HFFc6 (cell line): ENCODE results near the gene OSBP2. TPM values are rescaled to one million over a fixed set of nuclear protein-coding genes. Genes with fewer than 3 reads are reported as not detected.
A peak's percentile ranks its signal among the peaks of the same experiment; 100 is the strongest.
"Not testable (repeated sequence)": the region's sequence is repeated elsewhere in the genome, so short reads cannot be mapped to it uniquely, and the experiment has no call there.

Experiments used
- DNase-seq: peaks from one replicate; pipeline ENCODE4 v3.0.0-alpha.2; 2018
- H3K27ac Mint-ChIP-seq: 2 replicates; pipeline ENCODE4 v1.8.0; 2020; ENCODE audit warnings: mild to moderate bottlenecking, mixed read lengths
- H3K27me3 Mint-ChIP-seq: 2 replicates; pipeline ENCODE4 v1.8.0; 2021; ENCODE audit warnings: mild to moderate bottlenecking, moderate library complexity, mixed read lengths; ENCODE audit not compliant: insufficient read depth
- H3K36me3 Mint-ChIP-seq: 2 replicates; pipeline ENCODE4 v1.8.0; 2021; ENCODE audit warnings: low read depth, mixed read lengths
- H3K4me1 Mint-ChIP-seq: 2 replicates; pipeline ENCODE4 v1.8.0; 2020; ENCODE audit warnings: low read depth, mixed read lengths
- H3K4me3 Mint-ChIP-seq: 2 replicates; pipeline ENCODE4 v1.8.0; 2020; ENCODE audit warnings: mild to moderate bottlenecking, moderate library complexity, mixed read lengths
- H3K9me3 Mint-ChIP-seq: 2 replicates; pipeline ENCODE4 v1.8.0; 2020; ENCODE audit warnings: mild to moderate bottlenecking, mixed read lengths
- CTCF ChIP-seq: fragments of 200-600 bp; sonication (generic); IDR thresholded peaks from 2 replicates; pipeline ENCODE4 v1.5.0; 2021; ENCODE audit warnings: antibody characterized with exemption, mild to moderate bottlenecking
- total RNA-seq, 6 experiments: library from RNA; stranded (reverse); fragmentation: NEBNext Ultra II Directional; extraction: Animal tissue kit (Norgen Biotek cat#: 25700); gene quantifications; 2 replicates in 1 of 6; 3 replicates in 5 of 6; pipeline ENCODE4 v1.2.3, GENCODE V29; 2021

Gene OSBP2
- total RNA-seq, 6 experiments from 2014 or later = 0.09 to 0.37 (median 0.28) TPM; not detected in 1

GRCh38 chr22:30701872-30702271 lies 7.2 kb downstream of the OSBP2 start:
- H3K36me3 Mint-ChIP-seq = no peaks in the 10 kb centered on the region
- DNase-seq = peak; percentile 3
- no peak overlapping the region for H3K4me3 Mint-ChIP-seq
- no peak overlapping the region for H3K27ac Mint-ChIP-seq
- H3K4me1 Mint-ChIP-seq = peaks cover 24% of the 10 kb centered on the region
- peaks cover 21% of the 10 kb centered on the region for H3K27me3 Mint-ChIP-seq
- no peak for TF ChIP-seq CTCF
- no peaks in the 10 kb centered on the region for H3K9me3 Mint-ChIP-seq

GRCh38 chr22:30702856-30703255 lies 8.2 kb downstream of the OSBP2 start:
- no peaks in the 10 kb centered on the region for H3K36me3 Mint-ChIP-seq
- peaks cover 24% of the 10 kb centered on the region for H3K4me1 Mint-ChIP-seq
- H3K27me3 Mint-ChIP-seq = peaks cover 12% of the 10 kb centered on the region
- DNase-seq = no peak
- H3K9me3 Mint-ChIP-seq = no peaks in the 10 kb centered on the region
- H3K27ac Mint-ChIP-seq = no peak overlapping the region
- no peak for TF ChIP-seq CTCF
- H3K4me3 Mint-ChIP-seq = no peak overlapping the region

- no peak for DNase-seq
- no peak overlapping the region for H3K27ac Mint-ChIP-seq
- H3K9me3 Mint-ChIP-seq = 0 out of 2 replicates have a peak, but pooled peaks cover 4% of the 10 kb centered on the region
- no peaks in the 10 kb centered on the region for H3K36me3 Mint-ChIP-seq
- no peak for TF ChIP-seq CTCF
- no peak overlapping the region for H3K4me3 Mint-ChIP-seq
- H3K27me3 Mint-ChIP-seq = peaks cover 4% of the 10 kb centered on the region
- H3K4me1 Mint-ChIP-seq = peaks cover 24% of the 10 kb centered on the region
Observed at GRCh38 chr22:30704978-30705377, 10.3 kb downstream of the OSBP2 start.

GRCh38 chr22:30705710-30706651 lies 11.3 kb downstream of the OSBP2 start:
- DNase-seq = peak; percentile 78
- H3K4me1 Mint-ChIP-seq = peaks cover 24% of the 10 kb centered on the region
- peaks cover 4% of the 10 kb centered on the region for H3K27me3 Mint-ChIP-seq
- peak overlapping the region; percentile 47 for H3K27ac Mint-ChIP-seq
- 0 out of 2 replicates have a peak, but pooled peaks cover 4% of the 10 kb centered on the region for H3K9me3 Mint-ChIP-seq
- 0 out of 2 replicates have a peak overlapping the region, but pooled peaks have one; percentile 1 for H3K4me3 Mint-ChIP-seq
- TF ChIP-seq CTCF = no peak
- H3K36me3 Mint-ChIP-seq = no peaks in the 10 kb centered on the region

GRCh38 chr22:30709980-30710379 lies 15.3 kb downstream of the OSBP2 start:
- H3K9me3 Mint-ChIP-seq, H3K27ac Mint-ChIP-seq, DNase-seq, H3K36me3 Mint-ChIP-seq, H3K4me3 Mint-ChIP-seq, H3K27me3 Mint-ChIP-seq: not testable (repeated sequence)
- H3K4me1 Mint-ChIP-seq = peaks cover 16% of the 10 kb centered on the region

GRCh38 chr22:30712094-30712493 lies 17.4 kb downstream of the OSBP2 start:
- H3K9me3 Mint-ChIP-seq = 0 out of 2 replicates have a peak, but pooled peaks cover 4% of the 10 kb centered on the region
- peaks cover 6% of the 10 kb centered on the region for H3K4me1 Mint-ChIP-seq
- DNase-seq = no peak
- TF ChIP-seq CTCF = no peak
- H3K36me3 Mint-ChIP-seq = no peaks in the 10 kb centered on the region
- H3K27ac Mint-ChIP-seq = no peak overlapping the region
- no peak overlapping the region for H3K4me3 Mint-ChIP-seq
- no peaks in the 10 kb centered on the region; the same call in 1 of the 2 replicates for H3K27me3 Mint-ChIP-seq
